Panc1 (cell line): Measurements from ENCODE around the gene PRKCD. TPM values are rescaled to one million over a fixed set of nuclear protein-coding genes. Genes with fewer than 3 reads are reported as not detected.
A peak's percentile ranks its signal among the peaks of the same experiment; 100 is the strongest.
"Not testable (repeated sequence)": the region's sequence is repeated elsewhere in the genome, so short reads cannot be mapped to it uniquely, and the experiment has no call there.

Experiments used
- ATAC-seq: fragments of 200-7000 bp; cut with Tn5 transposase; 2 replicates; pipeline ENCODE4 v1.9.1; 2020; ENCODE audit warnings: mild to moderate bottlenecking, moderate library complexity
- BruUV-seq: library from RNA; stranded (reverse); fragments of 400-500 nt; replicated peaks from 2 replicates; lab custom pipeline; 2021; lab: Mats Ljungman, UMichigan
- CTCF ChIA-PET: fragments of 300-600 bp; sonication (Branson Sonifier 250); formaldehyde crosslinking; loops from one replicate; lab custom pipeline; 2022; ENCODE audit warnings: antibody characterized with exemption; lab: Charles Lee
- POLR2A ChIA-PET: fragments of 300-600 bp; sonication (Branson Sonifier 250); formaldehyde crosslinking; loops from one replicate; lab custom pipeline; 2022; ENCODE audit warnings: antibody characterized with exemption; lab: Charles Lee
- DNase-seq: peaks from one replicate; pipeline ENCODE4 v3.0.0-alpha.2; 2010; ENCODE audit warnings: low read depth, low spot score
- H3K27ac ChIP-seq: 2 replicates; pipeline ENCODE4 v1.5.1; 2011; ENCODE audit warnings: mild to moderate bottlenecking, low read length, inconsistent platforms
- H3K27me3 ChIP-seq: fragments of 200-500 bp; sonication (Bioruptor generic); 2 replicates; pipeline ENCODE4 v1.6.0; 2014; ENCODE audit warnings: low read length, inconsistent platforms; ENCODE audit not compliant: control insufficient read depth, insufficient read depth
- H3K36me3 ChIP-seq: fragments of 200-500 bp; sonication (Bioruptor generic); 2 replicates; pipeline ENCODE4 v1.5.1; 2014; ENCODE audit warnings: inconsistent platforms, mild to moderate bottlenecking, low read length, moderate library complexity; ENCODE audit not compliant: control insufficient read depth, insufficient read depth
- H3K4me1 ChIP-seq: 2 replicates; pipeline ENCODE4 v1.5.1; 2011; ENCODE audit warnings: inconsistent platforms, mild to moderate bottlenecking, low read length, moderate library complexity; ENCODE audit not compliant: control insufficient read depth, insufficient read depth
- H3K4me3 ChIP-seq, 2 experiments: 2 replicates each; pipeline ENCODE4 v1.5.1; 2011 to 2012; ENCODE audit warnings: low read depth in 2 of 2, low read length in 2 of 2, mild to moderate bottlenecking in 2 of 2, inconsistent platforms in 1 of 2, moderate library complexity in 1 of 2
- H3K9me3 ChIP-seq: fragments of 200-500 bp; sonication (Bioruptor generic); 2 replicates; pipeline ENCODE4 v1.5.1; 2014; ENCODE audit warnings: low read depth, mild to moderate bottlenecking, inconsistent platforms, low read length, moderate library complexity; ENCODE audit not compliant: control insufficient read depth, insufficient read depth
- POLR2AphosphoS5 ChIP-seq: IDR thresholded peaks from 2 replicates; pipeline ENCODE4 v1.6.1; 2012; ENCODE audit warnings: mild to moderate bottlenecking, low read depth, low read length, moderate library complexity
- REST ChIP-seq, 2 experiments: IDR thresholded peaks; 2 replicates each; pipeline ENCODE4 v1.6.1; 2011 to 2012; ENCODE audit warnings: low read depth in 2 of 2, control low read depth in 1 of 2, low read length in 1 of 2, mild to moderate bottlenecking in 1 of 2, moderate library complexity in 1 of 2; ENCODE audit not compliant: insufficient read depth in 1 of 2
- SIN3A ChIP-seq: IDR thresholded peaks from 2 replicates; pipeline ENCODE4 v1.6.1; 2012; ENCODE audit warnings: low read depth, mild to moderate bottlenecking, low read length, moderate library complexity, borderline replicate concordance; ENCODE audit not compliant: insufficient read depth
- TCF7L2 ChIP-seq: IDR thresholded peaks from 2 replicates; pipeline ENCODE4 v1.6.1; 2011; ENCODE audit warnings: mild to moderate bottlenecking, low read depth, low read length, inconsistent platforms
- in situ Hi-C: cut with HindIII; loops from 2 replicates; pipeline ENCODE4 v1.10.0; 2016; ENCODE audit warnings: low sequenced_read_pairs, low pct_unique_long_range_greater_than_20kb
- intact Hi-C: fragments of 100-400 bp; cut with micrococcal nuclease; formaldehyde crosslinking; loops from one replicate; pipeline ENCODE4 v1.10.0; 2022; ENCODE audit not compliant: unreplicated experiment
- total RNA-seq: library from RNA; stranded (reverse); gene quantifications from one replicate; pipeline ENCODE4 v1.2.1, GENCODE V29; 2021; ENCODE audit not compliant: unreplicated experiment

PRKCD gene
- total RNA-seq, 1 experiment from 2014 or later: 14.0 TPM

- ChIA-PET CTCF (no interaction called here), POLR2A (no interaction called here)
- BruUV-seq: no TSS peak
- Histone ChIP-seq H3K9me3 (no peaks in the 10 kb centered on the region), H3K4me1 (0 out of 2 replicates have a peak, but pooled peaks cover 5% of the 10 kb centered on the region), H3K27me3 (no peaks in the 10 kb centered on the region), H3K36me3 (no peaks in the 10 kb centered on the region), H3K27ac (no peak overlapping the region), H3K4me3 (no peak overlapping the region)
- TF ChIP-seq SIN3A (no peak), REST (IDR thresholded peaks at IDR 0.05; ENCODE audit: insufficient read depth in 1 of 2, low read depth in 2 of 2, low read length in 1 of 2) (no peak)
- intact Hi-C loops (no loop called here), in situ Hi-C loops (no loop called here)
- DNase-seq: no peak
- ATAC-seq: peak; percentile 24; the same call in 1 of the 2 replicates
Measured at GRCh38 chr3:53150247-53151085, 10.5 kb upstream of the PRKCD start.

GRCh38 chr3:53151086-53151438, 9.9 kb upstream of the PRKCD start:
- H3K27ac ChIP-seq, H3K27me3 ChIP-seq, intact Hi-C loops, H3K9me3 ChIP-seq, BruUV-seq, ATAC-seq, H3K4me3 ChIP-seq, in situ Hi-C loops, DNase-seq, H3K4me1 ChIP-seq, CTCF ChIA-PET, H3K36me3 ChIP-seq: not testable (repeated sequence)
- POLR2A ChIA-PET: interaction anchor here (0.7 kb wide), 1 partner anchor 9 kb away, joined by 6 read pairs; no protein-coding TSS in a partner anchor

GRCh38 chr3:53151465-53151864, 9.5 kb upstream of the PRKCD start:
- Histone ChIP-seq H3K4me3 (no peak overlapping the region), H3K36me3 (no peaks in the 10 kb centered on the region), H3K27me3 (no peaks in the 10 kb centered on the region), H3K27ac (no peak overlapping the region), H3K4me1 (0 out of 2 replicates have a peak, but pooled peaks cover 5% of the 10 kb centered on the region), H3K9me3 (no peaks in the 10 kb centered on the region)
- no TSS peak for BruUV-seq
- DNase-seq (no peak), ATAC-seq (no peak)
- no peak for TF ChIP-seq TCF7L2
- no peak for TF ChIP-seq POLR2AphosphoS5
- no peak for TF ChIP-seq SIN3A
- CTCF ChIA-PET: no interaction called here
- in situ Hi-C loops: no loop called here
- intact Hi-C loops: no loop called here
- POLR2A ChIA-PET: interaction anchor here (0.7 kb wide), 1 partner anchor 9 kb away, joined by 6 read pairs; no protein-coding TSS in a partner anchor
